HG02840 (cell line): ENCODE data around the gene UNC5A.

Experiments
- ATAC-seq: cut with Tn5 transposase; IDR thresholded peaks from one replicate; pipeline ENCODE4 v1.9.1; 2021; ENCODE audit warnings: mild to moderate bottlenecking, moderate library complexity, moderate number of reproducible peaks; ENCODE audit not compliant: unreplicated experiment, low FRiP score

Gene UNC5A

GRCh38 chr5:176798949-176799348 lies 11.4 kb upstream of the UNC5A start:
- ATAC-seq: no peak

GRCh38 chr5:176799488-176799887 lies 10.9 kb upstream of the UNC5A start:
- ATAC-seq: no peak

- no peak for ATAC-seq
Observed at GRCh38 chr5:176800024-176800423, 10.3 kb upstream of the UNC5A start.

GRCh38 chr5:176802116-176802784 lies 8.1 kb upstream of the UNC5A start:
- no peak for ATAC-seq

- no peak for ATAC-seq
Observed at GRCh38 chr5:176803068-176803942, 7.1 kb upstream of the UNC5A start.

- ATAC-seq: no peak
Observed at GRCh38 chr5:176803943-176804498, 6.3 kb upstream of the UNC5A start.

- ATAC-seq: no peak
Observed at GRCh38 chr5:176806137-176806536, 4.2 kb upstream of the UNC5A start.

- no peak for ATAC-seq
Observed at GRCh38 chr5:176809544-176810080, 747 bp upstream of the UNC5A start.

GRCh38 chr5:176810687-176811501 lies 535 bp downstream of the UNC5A start:
- no peak for ATAC-seq

GRCh38 chr5:176812269-176813259 lies 2.2 kb downstream of the UNC5A start:
- no peak for ATAC-seq

GRCh38 chr5:176813587-176814312 lies 3.4 kb downstream of the UNC5A start:
- no peak for ATAC-seq

GRCh38 chr5:176814313-176814685 lies 3.9 kb downstream of the UNC5A start:
- ATAC-seq: no peak

GRCh38 chr5:176814836-176815438 lies 4.6 kb downstream of the UNC5A start:
- no peak for ATAC-seq

GRCh38 chr5:176816043-176816745 lies 5.8 kb downstream of the UNC5A start:
- no peak for ATAC-seq

GRCh38 chr5:176816791-176817347 lies 6.5 kb downstream of the UNC5A start:
- ATAC-seq: no peak

GRCh38 chr5:176817369-176817840 lies 7.0 kb downstream of the UNC5A start:
- ATAC-seq: no peak

- no peak for ATAC-seq
Observed at GRCh38 chr5:176817841-176818377, 7.5 kb downstream of the UNC5A start.
